Measurements from ENCODE around the gene DBET.
"Not testable (repeated sequence)": the region's sequence is repeated elsewhere in the genome, so short reads cannot be mapped to it uniquely, and the experiment has no call there.

Gene DBET

DNA sequence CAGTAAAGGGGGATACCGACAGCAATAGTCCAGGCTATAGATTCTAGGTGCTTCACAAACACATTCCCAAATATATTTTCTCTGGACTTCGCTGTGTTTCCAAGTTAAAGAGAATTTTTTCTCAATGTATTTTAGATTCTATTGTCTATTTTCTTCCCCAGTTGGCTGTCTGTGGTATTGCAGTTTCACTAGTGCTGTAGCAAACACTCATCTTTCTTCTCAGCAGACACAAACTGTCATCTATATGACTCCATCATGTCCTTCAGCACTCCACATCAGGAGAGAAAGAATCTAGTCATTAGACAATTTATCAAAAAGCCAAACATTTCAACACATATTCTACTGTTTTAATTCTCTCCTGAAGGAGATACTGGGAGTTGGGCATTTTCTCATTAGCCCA, at the start of gene DBET:
Gene DBET (plus strand): TSS at position 161 of the 400 bp plus-strand sequence.
- not testable (repeated sequence) for H3K27me3 ChIP-seq; H3K4me1 ChIP-seq (ENCODE audit: control insufficient read depth in 1 of 2, insufficient read depth in 1 of 2, low read depth in 1 of 2, low read length in 1 of 2); H3K36me3 ChIP-seq; H3K9me3 ChIP-seq; H3K4me3 ChIP-seq (ENCODE audit: low read depth in 1 of 2, low read length in 1 of 2); H3K27ac ChIP-seq

- Histone ChIP-seq H3K9me3 (no peaks in the 10 kb centered on the region), H3K36me3 (no peaks in the 10 kb centered on the region), H3K27ac (no peak overlapping the region), H3K4me3 (ENCODE audit: low read depth in 1 of 2, low read length in 1 of 2) (no peak overlapping the region), H3K4me1 (ENCODE audit: control insufficient read depth in 1 of 2, insufficient read depth in 1 of 2, low read depth in 1 of 2, low read length in 1 of 2) (no peaks in the 10 kb centered on the region), H3K27me3 (peaks cover 100% of the 10 kb centered on the region)
- TF ChIP-seq, protein P1, sequence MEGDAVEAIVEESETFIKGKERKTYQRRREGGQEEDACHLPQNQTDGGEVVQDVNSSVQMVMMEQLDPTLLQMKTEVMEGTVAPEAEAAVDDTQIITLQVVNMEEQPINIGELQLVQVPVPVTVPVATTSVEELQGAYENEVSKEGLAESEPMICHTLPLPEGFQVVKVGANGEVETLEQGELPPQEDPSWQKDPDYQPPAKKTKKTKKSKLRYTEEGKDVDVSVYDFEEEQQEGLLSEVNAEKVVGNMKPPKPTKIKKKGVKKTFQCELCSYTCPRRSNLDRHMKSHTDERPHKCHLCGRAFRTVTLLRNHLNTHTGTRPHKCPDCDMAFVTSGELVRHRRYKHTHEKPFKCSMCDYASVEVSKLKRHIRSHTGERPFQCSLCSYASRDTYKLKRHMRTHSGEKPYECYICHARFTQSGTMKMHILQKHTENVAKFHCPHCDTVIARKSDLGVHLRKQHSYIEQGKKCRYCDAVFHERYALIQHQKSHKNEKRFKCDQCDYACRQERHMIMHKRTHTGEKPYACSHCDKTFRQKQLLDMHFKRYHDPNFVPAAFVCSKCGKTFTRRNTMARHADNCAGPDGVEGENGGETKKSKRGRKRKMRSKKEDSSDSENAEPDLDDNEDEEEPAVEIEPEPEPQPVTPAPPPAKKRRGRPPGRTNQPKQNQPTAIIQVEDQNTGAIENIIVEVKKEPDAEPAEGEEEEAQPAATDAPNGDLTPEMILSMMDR (IDR thresholded peaks at IDR 0.05) = no peak
These were observed 49.3 kb upstream of the DBET start for GRCh38 chr4:190014771-190015537.

DNA sequence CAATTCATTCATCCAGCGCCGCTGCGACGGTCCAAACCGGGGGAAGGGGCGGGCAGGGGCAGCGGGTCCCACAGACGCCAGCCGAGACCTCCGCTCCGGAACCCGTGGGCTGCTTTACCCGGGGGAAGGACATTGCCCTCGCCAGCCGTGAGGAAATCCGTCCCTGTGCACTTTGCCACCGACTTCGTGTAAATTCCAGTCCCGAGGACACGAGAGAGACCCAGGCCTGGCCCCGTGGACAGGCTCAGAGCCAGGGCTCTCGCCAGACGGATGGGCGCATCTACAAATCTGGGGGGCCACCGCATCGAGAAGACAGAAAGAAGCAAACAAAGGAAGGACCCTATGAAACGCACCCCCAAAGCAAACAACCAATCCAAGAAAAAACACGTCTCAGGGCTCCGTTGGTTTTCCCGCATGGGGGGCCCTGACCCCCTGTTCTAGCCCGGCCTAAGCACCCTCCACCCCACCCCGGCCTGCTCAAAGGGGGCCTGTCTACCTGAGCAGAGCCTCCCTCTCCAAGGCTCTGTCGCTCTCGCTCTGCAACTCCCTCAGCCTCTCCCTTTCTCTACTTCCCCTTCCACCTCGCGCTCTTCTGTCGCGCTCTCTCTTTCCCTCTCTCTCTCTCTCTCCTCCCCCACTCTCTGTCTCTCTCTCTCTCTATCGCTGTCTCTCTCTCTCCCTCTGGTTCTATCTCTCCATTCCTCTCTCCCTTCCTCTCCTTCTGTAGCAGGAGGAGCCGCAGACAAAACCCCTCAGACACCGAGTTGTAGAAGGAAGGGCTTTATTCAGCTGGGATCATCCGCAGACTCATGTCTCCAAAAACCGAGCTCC, 48.5 kb upstream of the DBET start:
- Histone ChIP-seq H3K36me3 (no peaks in the 10 kb centered on the region), H3K27ac (no peak overlapping the region), H3K27me3 (peaks cover 100% of the 10 kb centered on the region), H3K4me1 (ENCODE audit: control insufficient read depth in 1 of 2, insufficient read depth in 1 of 2, low read depth in 1 of 2, low read length in 1 of 2) (no peaks in the 10 kb centered on the region), H3K4me3 (ENCODE audit: low read depth in 1 of 2, low read length in 1 of 2) (no peak overlapping the region), H3K9me3 (no peaks in the 10 kb centered on the region)
- TF ChIP-seq, protein P1 (IDR thresholded peaks at IDR 0.05) = no peak

DNA sequence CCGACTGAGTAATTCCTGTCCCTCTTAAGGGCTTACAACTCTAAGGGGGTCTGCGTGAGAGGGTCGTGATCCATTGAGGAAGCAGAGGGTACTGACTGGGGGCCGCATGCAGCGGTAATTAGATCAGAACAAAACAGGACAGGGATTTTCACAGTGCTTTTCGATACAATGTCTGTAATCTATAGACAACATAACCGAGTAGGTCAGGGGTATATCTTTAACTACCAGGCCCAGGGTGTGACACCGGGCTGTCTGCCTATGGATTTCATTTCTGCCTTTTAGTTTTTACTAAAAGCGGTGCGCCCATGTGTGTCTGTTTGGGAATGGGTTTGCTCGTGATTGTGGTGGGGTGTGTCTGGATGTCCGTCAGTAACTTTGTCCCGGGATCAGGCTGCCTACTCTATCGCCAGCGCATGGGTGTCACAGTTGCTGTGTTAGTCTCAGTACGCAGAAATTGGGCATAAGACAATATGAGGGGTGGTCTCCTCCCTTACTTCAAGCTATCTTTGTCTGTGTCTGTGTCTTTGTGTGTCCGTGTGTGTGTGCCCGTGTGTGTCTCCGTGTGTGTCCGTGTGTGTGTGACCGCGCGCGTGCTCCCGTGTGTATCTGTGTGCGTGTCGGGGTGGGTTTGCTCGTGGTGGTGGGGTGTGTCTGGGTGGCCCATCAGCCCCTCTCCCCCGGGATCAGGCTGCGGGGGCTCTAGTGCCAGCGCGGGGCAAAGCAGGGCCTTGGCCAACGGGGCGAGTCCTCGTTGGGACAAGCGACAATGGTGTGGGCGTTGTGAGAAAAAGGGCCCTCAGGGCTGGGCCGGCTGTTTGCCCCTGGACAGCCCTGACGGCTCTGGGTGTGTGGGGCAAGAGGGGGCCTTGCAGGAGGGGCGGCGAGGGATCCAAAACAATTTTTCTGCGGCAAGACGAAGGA, 47.7 kb upstream of the DBET start:
- Histone ChIP-seq H3K27me3 (peaks cover 100% of the 10 kb centered on the region), H3K36me3 (no peaks in the 10 kb centered on the region), H3K9me3 (no peaks in the 10 kb centered on the region), H3K27ac (no peak overlapping the region), H3K4me1 (ENCODE audit: control insufficient read depth in 1 of 2, insufficient read depth in 1 of 2, low read depth in 1 of 2, low read length in 1 of 2) (no peaks in the 10 kb centered on the region), H3K4me3 (ENCODE audit: low read depth in 1 of 2, low read length in 1 of 2) (no peak overlapping the region)
- TF ChIP-seq, protein P1 (IDR thresholded peaks at IDR 0.05) = no peak

DNA sequence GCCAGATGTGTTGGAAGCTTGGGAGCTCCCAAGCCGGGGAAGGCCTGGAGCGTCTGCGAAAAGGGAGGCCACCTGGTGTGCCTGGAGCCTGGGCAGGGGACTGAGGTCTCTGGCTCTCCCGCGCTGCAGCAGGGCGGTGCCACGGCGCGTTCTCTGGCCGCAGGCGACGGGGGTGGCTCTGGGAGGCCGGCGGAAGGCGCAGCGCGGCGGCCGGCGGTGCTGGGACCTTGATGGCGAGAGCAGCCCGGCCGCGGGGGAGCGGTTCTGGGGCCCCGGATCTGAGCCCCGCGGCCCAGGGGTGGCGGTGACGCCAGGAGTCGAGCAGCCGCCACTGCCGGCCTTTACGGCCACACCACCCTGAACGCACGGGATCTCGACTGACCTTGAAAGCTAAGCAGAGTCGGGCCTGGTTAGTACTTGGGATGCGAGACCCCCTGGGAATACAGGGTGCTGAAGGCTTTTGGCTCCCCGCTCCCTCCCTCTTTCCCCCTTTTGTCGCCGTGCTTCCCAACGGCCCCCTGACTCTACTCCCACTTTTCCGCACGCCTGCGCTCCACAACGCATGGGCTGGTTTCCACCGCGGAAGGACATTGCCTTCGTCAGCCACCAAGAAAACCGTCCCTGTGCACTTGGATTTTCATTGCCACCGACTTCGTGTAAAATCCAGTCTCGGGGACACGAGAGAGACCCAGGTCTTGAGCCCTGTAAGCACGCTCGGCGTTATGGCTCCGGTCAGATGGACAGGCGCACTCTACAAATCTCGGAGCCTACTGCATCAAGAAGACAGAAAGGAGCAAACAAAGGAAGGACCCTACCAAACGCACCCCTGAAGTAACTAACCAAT, 46.7 kb upstream of the DBET start:
- peaks cover 98% of the 10 kb centered on the region for H3K27me3 ChIP-seq
- H3K4me1 ChIP-seq (ENCODE audit: control insufficient read depth in 1 of 2, insufficient read depth in 1 of 2, low read depth in 1 of 2, low read length in 1 of 2) = no peaks in the 10 kb centered on the region
- no peak overlapping the region for H3K4me3 ChIP-seq (ENCODE audit: low read depth in 1 of 2, low read length in 1 of 2)
- TF ChIP-seq, protein P1 (IDR thresholded peaks at IDR 0.05) = no peak
- H3K27ac ChIP-seq = no peak overlapping the region
- H3K36me3 ChIP-seq = no peaks in the 10 kb centered on the region
- H3K9me3 ChIP-seq = no peaks in the 10 kb centered on the region
